ENCODE results near the gene ANKH.
"Not testable (repeated sequence)": the region's sequence is repeated elsewhere in the genome, so short reads cannot be mapped to it uniquely, and the experiment has no call there.

ANKH gene

GRCh38 chr5:14824499-14824898 lies 47.1 kb downstream of the ANKH start:
- DNase-seq: no peak

GRCh38 chr5:14821100-14821845 lies 50.3 kb downstream of the ANKH start:
- no peak for DNase-seq

DNA sequence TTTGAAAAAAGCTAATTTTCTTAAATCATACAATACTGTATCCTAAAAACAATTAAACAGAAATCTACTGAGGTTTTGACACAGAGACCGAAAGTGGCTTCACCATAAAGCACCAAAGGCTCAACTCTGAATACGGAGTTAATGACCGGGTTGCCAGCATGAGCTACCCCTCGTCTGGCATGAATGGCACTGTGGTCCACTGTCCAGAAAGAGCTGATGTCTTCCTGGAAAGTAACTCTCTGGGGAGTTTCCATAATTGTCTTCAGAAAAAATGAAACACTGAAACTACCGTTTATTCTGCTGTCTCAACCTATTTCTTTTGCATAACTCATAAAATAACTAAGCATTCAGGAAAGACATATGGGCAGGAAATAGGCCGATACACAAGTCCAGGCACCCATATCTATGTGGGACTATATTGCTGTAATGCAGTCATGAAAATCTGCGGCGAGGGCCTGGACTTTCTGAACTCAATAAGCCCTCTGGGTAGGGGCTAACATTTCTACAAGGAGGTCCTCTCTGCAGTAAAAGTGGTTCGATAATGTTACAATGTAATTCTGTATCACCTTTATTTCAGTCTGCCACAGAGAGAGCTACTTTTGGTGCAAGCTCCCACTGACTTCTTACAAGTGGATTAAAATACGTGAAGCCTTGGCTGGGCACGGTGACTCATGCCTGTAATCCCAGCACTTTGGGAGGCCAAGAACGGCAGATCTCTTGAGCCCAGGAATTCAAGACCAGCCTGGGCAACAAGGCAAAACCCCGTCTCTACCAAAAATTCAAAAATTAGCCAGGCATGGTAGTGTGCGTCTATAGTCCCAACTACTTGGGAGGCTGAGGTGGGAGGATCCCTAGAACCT lies 52.4 kb downstream of the ANKH start:
- DNase-seq: peak; percentile 21

DNA sequence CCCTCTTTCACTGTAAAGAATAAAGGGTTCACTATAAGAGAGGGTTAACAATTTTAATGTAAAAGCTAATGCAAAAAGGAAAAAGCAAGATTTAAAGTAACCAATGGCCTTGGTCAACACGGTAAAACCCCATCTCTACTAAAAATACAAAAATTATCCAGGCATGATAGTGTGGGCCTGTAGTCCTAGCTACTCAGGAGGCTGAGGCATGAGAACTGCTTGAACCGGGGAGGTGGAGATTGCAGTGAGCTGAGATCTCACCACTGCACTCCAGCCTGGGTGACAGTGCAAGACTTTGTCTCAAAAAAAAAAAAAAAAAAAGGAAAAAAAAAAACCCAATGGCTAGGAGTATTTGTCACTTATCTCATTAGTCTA lies 53.8 kb downstream of the ANKH start:
- not testable (repeated sequence) for DNase-seq

DNA sequence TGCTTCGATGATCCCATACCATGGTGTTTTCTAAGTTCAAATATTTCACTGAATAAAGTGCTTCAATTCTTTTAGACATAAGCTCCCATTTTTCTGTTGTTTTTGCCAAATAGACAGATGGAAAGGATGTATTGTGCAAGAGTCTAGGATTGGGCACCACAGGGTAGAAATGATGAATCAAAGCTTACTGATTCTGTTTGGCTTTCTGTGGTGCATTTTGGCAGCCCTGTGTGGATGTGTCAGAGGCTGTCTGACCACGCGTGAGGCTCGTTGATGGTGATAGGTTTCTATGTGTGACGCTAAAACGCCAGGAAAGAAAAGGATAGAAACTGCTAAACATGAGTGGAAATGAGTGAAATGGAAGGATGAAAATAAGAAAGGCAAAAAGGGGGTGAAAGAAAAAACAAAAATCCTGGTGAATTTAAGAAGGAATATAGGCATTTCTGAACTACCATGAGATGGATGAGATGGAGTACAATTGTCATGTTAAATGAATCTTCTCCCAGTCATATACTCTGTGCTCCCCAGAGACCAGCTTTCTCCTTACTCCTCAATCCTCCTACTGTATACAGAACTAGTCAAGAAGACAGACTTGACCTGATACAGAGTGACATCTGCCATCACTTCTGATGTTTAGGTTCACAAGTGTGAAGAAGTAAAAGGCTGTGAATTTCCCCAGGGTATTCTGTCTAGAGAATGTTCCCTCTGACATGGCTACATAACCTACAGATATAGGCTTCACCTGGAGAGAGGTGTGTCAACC lies 54.4 kb downstream of the ANKH start:
- peak; percentile 86 for DNase-seq

DNA sequence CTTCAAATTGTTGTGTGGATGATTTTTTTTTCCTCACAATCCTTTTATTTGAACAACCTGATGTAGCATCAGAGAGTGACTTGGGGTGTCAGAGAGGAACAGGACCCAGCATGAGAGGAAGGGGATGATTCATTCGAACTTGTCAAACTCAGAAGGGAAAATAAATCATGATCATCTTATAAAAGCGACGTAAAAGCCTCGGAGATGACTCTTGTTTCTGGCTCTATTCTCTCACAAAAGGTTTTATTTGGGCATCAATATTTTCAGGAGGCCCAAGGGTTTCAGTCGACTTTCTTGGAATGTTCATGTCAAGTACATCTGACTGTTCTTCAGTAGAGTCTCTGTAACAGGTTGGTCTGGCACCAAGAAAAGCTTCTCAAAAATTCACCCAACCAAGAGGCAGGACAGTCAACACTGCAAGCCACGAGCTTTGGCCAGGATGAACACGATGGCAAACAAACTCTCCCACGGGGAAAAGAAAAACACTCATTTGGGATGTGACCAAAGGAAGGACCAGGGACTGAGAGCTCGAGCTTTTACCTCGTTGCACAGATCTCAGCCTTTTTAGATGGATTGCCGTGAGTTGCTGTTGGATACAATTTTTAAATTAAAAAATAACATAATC lies 55.1 kb downstream of the ANKH start:
- DNase-seq: peak; percentile 14

DNA sequence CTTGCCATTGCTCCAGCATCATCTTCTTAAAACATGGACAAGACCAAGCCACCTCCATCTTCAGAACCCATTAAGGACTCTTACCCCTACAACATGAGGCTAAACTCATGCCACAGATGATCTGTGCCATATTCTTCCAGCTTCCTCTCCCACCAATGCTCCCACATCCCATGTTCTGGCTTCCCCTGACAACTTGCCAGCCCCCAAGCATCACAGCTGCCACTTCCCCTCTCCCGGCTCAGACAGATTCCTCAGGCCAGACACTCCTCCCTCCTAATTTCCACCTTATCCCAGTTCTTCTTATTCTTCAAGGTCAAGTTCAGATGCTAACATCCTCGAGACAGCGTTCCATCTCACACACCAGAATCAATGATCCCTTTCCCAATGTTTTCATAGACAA lies 57.8 kb downstream of the ANKH start:
- no peak for DNase-seq

- DNase-seq: no peak
Measured at GRCh38 chr5:14812166-14812565, 59.4 kb downstream of the ANKH start.

DNA sequence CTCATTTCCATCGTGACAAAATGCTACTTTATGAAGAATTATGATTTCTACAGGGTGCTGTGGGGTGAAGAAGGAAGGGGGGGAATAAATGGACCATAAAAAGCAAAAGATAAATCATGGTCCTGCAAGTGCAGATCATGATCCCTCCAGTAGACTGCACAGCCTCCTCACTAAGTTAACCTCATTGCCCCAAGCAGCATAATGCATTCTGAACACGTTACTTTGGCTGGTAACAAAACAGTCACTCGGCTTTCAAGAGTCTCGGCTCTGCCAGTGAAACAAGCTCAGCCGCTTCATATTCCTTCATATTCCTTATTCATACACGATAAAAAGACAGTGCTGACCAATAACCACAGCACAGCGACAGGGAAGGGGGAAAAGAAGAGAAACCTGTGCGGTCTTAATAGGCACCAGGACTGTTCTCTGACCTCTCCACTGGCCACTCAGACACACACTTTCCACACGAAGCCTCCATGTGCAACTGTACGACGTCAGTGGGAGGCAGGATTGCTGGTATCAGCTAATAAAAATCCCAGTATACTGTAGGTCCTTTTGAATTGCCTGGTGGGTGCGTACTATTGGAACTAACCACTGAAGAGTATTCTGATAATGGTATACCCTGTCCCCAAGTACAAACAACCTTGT lies 60.5 kb downstream of the ANKH start:
- no peak for DNase-seq

GRCh38 chr5:14810282-14810681 lies 61.3 kb downstream of the ANKH start:
- no peak for DNase-seq

- peak; percentile 83 for DNase-seq
Measured at GRCh38 chr5:14809369-14810155, 62.0 kb downstream of the ANKH start.

- DNase-seq: no peak
Measured at GRCh38 chr5:14807471-14807870, 64.1 kb downstream of the ANKH start.

DNA sequence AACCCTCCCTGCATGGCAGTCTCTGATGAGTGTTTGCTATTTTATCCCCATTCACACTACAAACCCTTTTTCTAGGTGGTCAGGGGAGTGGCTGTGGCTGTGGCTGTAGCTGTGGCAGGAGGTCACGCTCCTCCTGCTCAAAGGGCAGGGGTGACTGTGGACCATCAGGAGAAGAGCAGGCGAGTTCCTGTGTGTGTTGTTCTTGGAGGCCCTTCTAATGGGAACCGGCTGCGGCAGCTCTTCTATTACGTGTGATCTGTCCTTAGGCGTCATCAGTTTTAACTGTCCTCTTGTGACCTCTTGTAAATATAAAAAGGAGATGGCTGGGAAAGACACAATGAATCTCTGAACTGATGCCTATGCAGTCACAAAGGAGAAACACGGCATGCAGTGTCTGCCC lies 65.1 kb downstream of the ANKH start:
- peak; percentile 79 for DNase-seq

DNA sequence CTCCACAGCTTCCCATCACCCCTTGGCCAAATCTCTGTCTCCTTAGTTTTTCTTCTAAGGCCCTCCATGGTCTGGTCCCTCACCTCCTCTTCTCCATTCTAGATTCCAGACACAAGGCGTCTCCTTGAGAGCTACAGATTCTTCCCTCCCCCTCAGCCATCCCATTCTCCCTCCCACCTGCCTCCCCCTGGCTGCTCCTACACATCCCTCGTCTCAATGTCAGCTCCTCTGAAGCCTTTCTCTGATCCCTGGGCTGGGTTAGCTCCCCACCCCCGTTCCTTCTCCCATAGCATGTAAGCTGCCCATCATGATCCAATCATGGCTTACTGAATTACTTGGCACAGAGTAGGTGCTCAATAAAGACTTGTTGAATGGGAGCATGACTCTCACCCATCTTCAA lies 69.0 kb downstream of the ANKH start:
- no peak for DNase-seq

GRCh38 chr5:14801792-14802191 lies 69.8 kb downstream of the ANKH start:
- no peak for DNase-seq

- DNase-seq: not testable (repeated sequence)
Measured at GRCh38 chr5:14797385-14797784, 74.2 kb downstream of the ANKH start.

GRCh38 chr5:14794583-14795230 lies 76.9 kb downstream of the ANKH start:
- DNase-seq: no peak

DNA sequence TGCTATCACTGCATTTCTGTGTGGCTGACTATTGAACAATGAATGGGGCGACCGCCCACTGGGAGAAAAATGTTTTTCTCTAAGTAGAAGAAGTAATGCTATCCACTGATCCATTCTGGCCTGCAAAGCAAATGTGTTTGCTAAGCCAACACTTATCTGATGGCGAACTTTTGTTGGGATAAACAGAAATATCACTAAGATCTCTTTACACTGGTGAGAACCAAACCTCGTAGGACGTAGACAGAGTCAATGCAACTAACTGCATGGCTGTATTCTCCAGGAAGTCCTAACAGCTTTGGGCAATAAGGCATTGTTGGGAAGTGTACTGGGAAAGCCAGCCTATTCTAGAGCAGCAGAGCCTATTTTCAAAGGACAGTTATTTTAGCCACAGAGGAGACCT lies 77.7 kb downstream of the ANKH start:
- no peak for DNase-seq

- DNase-seq: no peak
Measured at GRCh38 chr5:14790911-14791310, 80.7 kb downstream of the ANKH start.

DNA sequence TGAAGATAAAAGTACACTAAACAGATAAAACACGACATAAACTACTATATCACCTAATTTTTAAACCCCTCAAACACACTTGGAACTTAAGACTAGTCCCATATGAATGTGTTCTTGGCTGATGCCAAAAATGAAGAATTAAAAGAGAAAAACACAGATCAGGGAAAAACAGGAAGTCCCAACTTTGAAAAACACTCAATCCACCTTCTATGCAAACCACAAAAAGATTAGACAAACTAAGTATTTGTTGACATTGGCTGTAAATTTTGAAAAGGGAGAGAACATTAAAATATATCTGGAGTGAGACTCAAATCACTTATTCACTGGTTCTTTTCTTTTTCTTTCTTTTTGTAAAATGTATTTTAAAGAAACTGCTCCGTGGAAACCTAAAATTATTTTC lies 81.4 kb downstream of the ANKH start:
- DNase-seq: no peak
